Activated T-cell treated with anti-CD3 and anti-CD28 coated beads, Interleukin-2, amount 50 U/mL, for 4 hours (primary cell): ENCODE results near the gene MAP3K5. TPM values are rescaled to one million over a fixed set of nuclear protein-coding genes. Genes with fewer than 3 reads are reported as not detected.
"Not testable (repeated sequence)": the region's sequence is repeated elsewhere in the genome, so short reads cannot be mapped to it uniquely, and the experiment has no call there.

Source experiments
- ATAC-seq, 2 donors: fragments of 200-7000 bp; cut with Tn5 transposase; one replicate each; pipeline ENCODE4 v1.10.0; 2021
- DNase-seq: peaks from one replicate; pipeline ENCODE4 v3.0.0-alpha.2; 2020
- H3K27me3 Mint-ChIP-seq: one replicate; pipeline ENCODE4 v1.8.0; 2021; ENCODE audit warnings: low read depth, mixed read lengths
- H3K36me3 Mint-ChIP-seq: one replicate; pipeline ENCODE4 v1.8.0; 2022; ENCODE audit warnings: mixed read lengths; ENCODE audit not compliant: insufficient read depth
- H3K4me1 Mint-ChIP-seq: one replicate; pipeline ENCODE4 v1.8.0; 2021; ENCODE audit warnings: low read depth, mixed read lengths
- H3K4me3 Mint-ChIP-seq: one replicate; pipeline ENCODE4 v1.8.0; 2021; ENCODE audit warnings: mild to moderate bottlenecking, moderate library complexity, mixed read lengths
- H3K9me3 Mint-ChIP-seq: one replicate; pipeline ENCODE4 v1.8.0; 2021; ENCODE audit warnings: mixed read lengths
- total RNA-seq, 3 donors: library from RNA; stranded (reverse); gene quantifications; one replicate each; pipeline ENCODE4 v1.2.1, GENCODE V29; 2021

Gene MAP3K5
- total RNA-seq, 3 donors from 2014 or later: 5.7 to 10.5 (median 7.9) TPM

DNA sequence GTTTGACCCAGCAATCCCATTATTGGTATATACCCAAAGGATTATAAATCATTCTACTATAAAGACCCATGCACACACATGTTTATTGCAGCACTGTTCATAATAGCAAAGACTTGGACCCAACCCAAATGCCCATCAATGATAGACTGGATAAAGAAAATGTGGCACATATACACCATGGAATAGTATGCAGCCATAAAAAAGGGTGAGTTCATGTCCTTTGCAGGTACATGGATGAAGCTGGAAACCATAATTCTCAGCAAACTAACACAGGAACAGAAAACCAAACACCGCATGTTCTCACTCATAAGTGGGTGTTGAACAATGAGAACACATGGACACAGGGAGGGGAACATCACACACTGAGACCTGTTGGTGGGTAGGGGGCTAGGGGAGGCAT, 104.4 kb downstream of the MAP3K5 start:
- not testable (repeated sequence) for H3K9me3 Mint-ChIP-seq, ATAC-seq, H3K27me3 Mint-ChIP-seq, H3K4me3 Mint-ChIP-seq, H3K4me1 Mint-ChIP-seq, DNase-seq
- peaks cover 33% of the 10 kb centered on the region for H3K36me3 Mint-ChIP-seq

DNA sequence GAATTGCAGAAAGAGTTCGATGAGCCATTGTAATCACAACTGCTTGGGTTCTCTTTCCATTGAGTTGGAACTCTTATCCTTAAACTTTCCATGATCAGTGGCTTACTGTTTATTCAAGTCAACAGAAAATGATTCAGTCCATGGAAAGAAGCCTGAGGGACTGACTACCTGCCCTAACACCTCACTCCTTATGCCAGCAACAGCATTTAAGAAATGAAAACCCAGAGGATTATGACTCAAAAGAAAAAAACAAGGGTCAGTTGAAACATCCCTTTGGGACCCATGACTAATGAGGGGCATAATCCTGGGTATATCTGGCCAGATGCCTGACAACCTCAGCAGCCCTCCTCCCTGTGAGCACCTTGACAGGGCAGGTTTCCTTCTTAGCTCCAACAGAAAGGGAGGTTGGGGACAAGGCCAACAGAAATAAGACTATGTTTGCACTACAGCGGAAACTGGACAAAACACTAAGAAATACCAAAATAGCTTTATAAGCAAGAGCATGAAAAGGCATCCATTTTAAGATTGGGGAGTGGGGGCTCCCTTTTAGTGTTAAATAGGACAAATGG, 106.7 kb downstream of the MAP3K5 start:
- Mint-ChIP-seq H3K36me3 (peaks cover 32% of the 10 kb centered on the region), H3K4me3 (no peak overlapping the region), H3K4me1 (peaks cover 6% of the 10 kb centered on the region), H3K9me3 (no peaks in the 10 kb centered on the region), H3K27me3 (no peaks in the 10 kb centered on the region)
- DNase-seq: no peak
- no peak for ATAC-seq

DNA sequence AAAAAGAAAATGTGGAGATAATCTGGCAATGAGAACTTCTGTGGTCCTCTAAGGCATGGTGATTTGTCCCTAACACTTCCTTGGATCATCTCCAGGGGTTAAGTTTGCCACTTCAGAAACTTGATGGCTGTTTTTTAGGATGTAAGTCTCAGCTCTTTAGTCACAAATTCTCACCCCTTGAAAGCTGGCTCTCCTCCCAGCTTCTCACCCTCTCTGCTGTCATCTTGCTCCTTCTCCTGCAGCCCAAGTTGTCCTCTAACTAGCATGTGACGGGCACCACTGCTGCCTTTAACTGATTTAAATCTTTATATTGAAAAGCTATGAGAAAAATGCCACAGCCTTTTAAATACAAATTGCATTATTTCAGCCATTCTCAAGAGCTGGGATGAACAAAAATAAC, 107.8 kb downstream of the MAP3K5 start:
- Mint-ChIP-seq H3K4me1 (peaks cover 4% of the 10 kb centered on the region), H3K9me3 (no peaks in the 10 kb centered on the region), H3K36me3 (peaks cover 30% of the 10 kb centered on the region), H3K4me3 (no peak overlapping the region), H3K27me3 (no peaks in the 10 kb centered on the region)
- DNase-seq (no peak), ATAC-seq (no peak)

DNA sequence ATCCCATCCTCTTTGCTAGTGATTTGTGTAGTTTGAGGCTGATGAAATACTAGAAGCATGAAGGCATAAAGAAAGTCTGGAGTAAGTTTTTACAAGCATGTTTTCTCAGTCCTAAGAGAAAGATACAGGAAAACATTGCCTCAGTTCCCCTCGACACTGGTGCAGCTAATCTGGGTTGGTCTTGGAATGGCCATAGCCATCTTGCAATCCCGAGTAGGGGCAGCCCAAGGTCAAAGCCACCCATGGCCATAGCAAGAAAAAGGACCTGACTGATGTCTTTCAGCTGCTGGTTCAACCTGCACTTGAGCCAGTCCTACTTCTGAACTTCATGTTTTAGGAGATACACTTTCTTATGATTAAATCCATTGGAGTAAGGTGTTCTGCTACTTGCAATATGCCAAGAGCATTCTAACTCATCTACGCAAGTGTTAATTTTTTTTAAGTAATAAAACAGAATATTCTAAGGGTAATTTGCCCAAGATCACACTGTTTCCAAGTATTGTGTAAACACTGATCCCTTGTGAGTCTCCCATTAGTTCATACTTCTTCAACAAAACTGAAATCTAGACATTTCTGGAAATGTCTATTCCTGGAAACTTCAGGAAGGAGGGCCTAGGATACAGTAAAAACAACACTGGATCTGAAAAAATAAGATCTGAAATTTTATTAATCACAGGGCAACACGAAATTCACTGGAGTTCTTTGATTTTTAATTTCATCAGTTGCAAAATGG, 108.9 kb downstream of the MAP3K5 start:
- Mint-ChIP-seq H3K9me3 (no peaks in the 10 kb centered on the region), H3K4me1 (peaks cover 4% of the 10 kb centered on the region), H3K4me3 (no peak overlapping the region), H3K27me3 (no peaks in the 10 kb centered on the region), H3K36me3 (peaks cover 24% of the 10 kb centered on the region)
- DNase-seq (no peak), ATAC-seq (no peak)

DNA sequence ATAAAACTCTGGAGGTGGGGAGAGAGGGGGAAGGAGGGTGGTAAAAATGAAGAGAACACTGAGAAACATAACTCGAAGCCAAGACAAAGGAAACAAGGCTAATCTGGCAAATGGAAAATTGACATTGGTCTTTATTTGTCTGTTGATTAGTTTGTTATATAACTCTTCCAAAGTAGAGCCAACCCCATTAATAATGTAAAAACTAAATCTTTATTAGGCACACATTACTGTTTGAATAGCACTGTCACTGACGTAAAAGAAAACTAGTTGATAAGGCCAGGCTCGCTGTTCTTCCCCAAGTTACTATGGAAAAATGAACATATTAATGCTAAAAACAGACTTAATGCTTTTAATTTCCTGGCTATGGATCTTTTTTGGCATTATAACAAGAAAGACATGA, 110.0 kb downstream of the MAP3K5 start:
- no peak for ATAC-seq
- Mint-ChIP-seq H3K4me3 (no peak overlapping the region), H3K36me3 (peaks cover 19% of the 10 kb centered on the region), H3K27me3 (no peaks in the 10 kb centered on the region), H3K4me1 (peaks cover 4% of the 10 kb centered on the region), H3K9me3 (no peaks in the 10 kb centered on the region)
- no peak for DNase-seq

DNA sequence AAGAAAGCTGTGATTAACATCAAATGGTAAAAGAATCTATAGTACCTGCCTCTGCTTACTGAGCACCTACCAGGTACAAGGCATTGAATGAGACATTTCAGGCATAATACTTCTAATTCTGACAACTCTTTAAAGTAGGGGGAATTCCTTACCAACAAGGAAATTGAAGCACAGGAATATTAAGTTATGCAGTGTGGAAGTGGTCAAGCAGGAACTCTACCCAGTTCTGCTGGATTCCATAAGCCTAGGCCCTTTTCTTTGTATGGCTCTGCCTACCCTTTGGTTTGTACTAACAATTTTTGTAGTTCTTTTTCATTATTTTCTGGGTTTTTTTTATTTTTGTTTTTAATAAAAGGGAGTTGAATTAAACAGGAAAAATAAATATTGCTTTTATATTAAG, 114.5 kb downstream of the MAP3K5 start:
- Mint-ChIP-seq H3K9me3 (peaks cover 10% of the 10 kb centered on the region), H3K4me3 (no peak overlapping the region), H3K36me3 (peaks cover 32% of the 10 kb centered on the region), H3K4me1 (peaks cover 1% of the 10 kb centered on the region), H3K27me3 (no peaks in the 10 kb centered on the region)
- ATAC-seq (no peak), DNase-seq (no peak)

DNA sequence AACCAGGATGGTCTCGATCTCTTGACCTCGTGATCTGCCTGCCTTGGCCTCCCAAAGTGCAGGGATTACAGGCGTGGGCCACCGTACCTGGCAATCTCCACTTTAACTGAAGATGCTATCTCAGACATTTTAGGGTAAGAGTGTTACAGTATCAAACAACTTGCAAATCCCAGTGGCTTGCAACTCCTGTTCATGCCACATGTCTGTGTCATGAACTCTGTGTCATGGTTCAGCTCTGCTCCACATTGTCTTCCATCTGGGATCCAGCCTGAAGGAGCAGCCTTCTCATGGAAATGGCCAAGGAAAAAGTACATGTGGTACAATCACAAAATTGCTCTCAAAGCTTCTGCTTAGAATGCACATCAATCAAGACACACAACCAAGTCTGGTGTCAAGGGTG, 114.9 kb downstream of the MAP3K5 start:
- no peak for ATAC-seq

DNA sequence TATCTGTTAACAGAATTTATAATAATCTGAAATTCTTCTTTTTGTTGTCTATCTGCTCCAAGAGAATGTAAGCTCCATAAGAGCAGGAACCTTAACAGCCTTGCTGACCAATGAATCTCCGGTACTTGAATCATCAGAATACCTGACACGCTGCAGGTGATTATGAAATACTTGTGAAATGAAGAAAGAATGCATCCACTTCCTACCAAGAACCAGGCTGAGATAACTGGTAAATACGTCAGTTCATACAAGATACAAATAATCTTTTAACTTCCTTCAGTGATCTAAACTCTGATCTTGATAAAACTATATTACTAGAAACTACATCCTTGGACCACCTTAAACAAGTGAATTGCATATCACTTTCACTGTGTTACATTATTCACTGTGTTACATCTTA, 116.2 kb downstream of the MAP3K5 start:
- H3K36me3 Mint-ChIP-seq: peaks cover 28% of the 10 kb centered on the region
- H3K4me3 Mint-ChIP-seq: no peak overlapping the region
- no peaks in the 10 kb centered on the region for H3K27me3 Mint-ChIP-seq
- ATAC-seq (no peak), DNase-seq (no peak)
- peaks cover under 1% of the 10 kb centered on the region for H3K4me1 Mint-ChIP-seq
- H3K9me3 Mint-ChIP-seq: peaks cover 10% of the 10 kb centered on the region

More for the DNA sequence above, 114.9 kb downstream of the MAP3K5 start:
- no peak for DNase-seq
- peaks cover 1% of the 10 kb centered on the region for H3K4me1 Mint-ChIP-seq
- no peaks in the 10 kb centered on the region for H3K27me3 Mint-ChIP-seq
- H3K9me3 Mint-ChIP-seq: peaks cover 10% of the 10 kb centered on the region
- H3K4me3 Mint-ChIP-seq: no peak overlapping the region
- peaks cover 31% of the 10 kb centered on the region for H3K36me3 Mint-ChIP-seq

DNA sequence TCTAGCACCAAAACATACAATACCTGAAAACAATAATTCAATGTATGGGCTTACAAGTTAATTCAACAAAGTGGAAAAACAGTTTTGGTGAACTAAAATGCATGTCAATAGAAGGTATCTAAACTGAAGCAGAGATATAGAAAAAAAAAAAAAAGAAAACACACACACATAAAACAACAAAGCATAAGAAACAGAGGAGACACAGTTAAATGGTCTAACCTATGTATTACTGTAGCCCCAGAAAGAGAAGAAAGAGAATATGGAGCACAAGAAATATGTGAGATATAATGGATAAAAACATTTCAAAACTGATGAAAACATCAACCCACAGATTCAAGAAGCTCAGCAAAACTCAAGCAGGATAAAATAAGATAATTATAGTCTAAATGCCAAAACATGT, 118.7 kb downstream of the MAP3K5 start:
- DNase-seq (no peak), ATAC-seq (no peak)
- H3K27me3 Mint-ChIP-seq: no peaks in the 10 kb centered on the region
- H3K9me3 Mint-ChIP-seq: peaks cover 10% of the 10 kb centered on the region
- H3K36me3 Mint-ChIP-seq: peaks cover 30% of the 10 kb centered on the region
- H3K4me3 Mint-ChIP-seq: no peak overlapping the region
- H3K4me1 Mint-ChIP-seq: no peaks in the 10 kb centered on the region

DNA sequence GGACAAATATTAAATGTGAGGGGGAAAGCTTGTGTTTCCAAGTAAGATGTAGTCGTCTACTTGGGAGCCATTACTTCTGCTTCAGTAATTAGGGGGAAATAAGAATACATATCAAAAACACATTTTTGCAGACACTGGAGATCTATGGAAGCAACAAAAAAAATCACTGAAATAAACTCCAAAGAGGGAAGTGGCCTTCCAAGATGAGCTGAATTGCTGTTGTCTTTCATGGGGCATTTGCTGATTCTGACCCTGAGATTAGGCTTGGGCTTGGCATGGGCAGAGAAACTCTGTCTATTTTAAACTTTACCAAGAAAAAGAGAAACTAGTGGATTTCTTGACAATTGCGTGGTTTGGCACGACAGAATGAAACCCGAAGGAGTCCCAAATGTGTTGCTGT, 120.1 kb downstream of the MAP3K5 start:
- ATAC-seq (no peak), DNase-seq (no peak)
- no peaks in the 10 kb centered on the region for H3K27me3 Mint-ChIP-seq
- peaks cover 10% of the 10 kb centered on the region for H3K9me3 Mint-ChIP-seq
- H3K4me3 Mint-ChIP-seq: no peak overlapping the region
- H3K36me3 Mint-ChIP-seq: peaks cover 31% of the 10 kb centered on the region
- H3K4me1 Mint-ChIP-seq: no peaks in the 10 kb centered on the region

DNA sequence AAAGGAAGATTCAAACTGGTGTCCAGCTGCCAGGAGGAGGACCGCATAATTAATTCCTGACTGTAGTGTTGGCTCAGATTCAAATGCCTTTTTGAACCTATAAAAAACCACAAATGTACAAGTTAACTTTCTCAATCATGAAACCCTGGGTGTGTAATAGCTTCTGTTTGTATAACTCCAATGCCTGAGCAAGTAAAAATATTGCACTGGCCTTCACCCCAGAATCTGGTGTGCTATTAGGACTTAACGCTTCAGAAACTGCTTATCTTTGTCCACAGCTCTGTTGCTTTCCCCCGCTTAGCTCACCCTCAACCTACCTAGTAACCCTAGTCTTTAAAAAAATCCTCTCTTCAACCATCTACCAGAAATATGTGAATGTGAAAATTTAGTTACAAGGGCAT, 123.0 kb downstream of the MAP3K5 start:
- peaks cover 10% of the 10 kb centered on the region for H3K9me3 Mint-ChIP-seq
- H3K4me3 Mint-ChIP-seq: no peak overlapping the region
- peaks cover 23% of the 10 kb centered on the region for H3K36me3 Mint-ChIP-seq
- H3K4me1 Mint-ChIP-seq: no peaks in the 10 kb centered on the region
- ATAC-seq: no peak
- no peaks in the 10 kb centered on the region for H3K27me3 Mint-ChIP-seq
- no peak for DNase-seq

DNA sequence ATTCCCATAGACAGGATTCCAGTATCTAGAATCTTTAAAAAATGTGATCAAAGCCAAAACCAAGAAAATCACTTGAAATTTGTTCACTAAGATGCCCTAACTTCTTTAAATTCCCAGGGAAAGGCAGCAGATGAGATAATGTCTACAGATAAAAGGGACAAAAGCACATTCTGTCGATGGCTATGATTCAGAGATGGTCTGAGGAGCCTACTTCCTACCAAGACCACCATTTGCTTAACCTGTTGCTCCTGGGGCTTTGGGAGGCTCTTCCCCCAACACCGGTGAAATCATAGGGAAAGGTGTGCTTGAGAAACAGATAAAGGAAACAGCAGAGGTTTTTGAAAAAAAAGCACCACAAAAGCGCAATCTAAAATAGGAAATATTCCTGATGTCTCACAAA, 123.7 kb downstream of the MAP3K5 start:
- Mint-ChIP-seq H3K27me3 (no peaks in the 10 kb centered on the region), H3K4me1 (no peaks in the 10 kb centered on the region), H3K9me3 (peaks cover 5% of the 10 kb centered on the region), H3K4me3 (no peak overlapping the region), H3K36me3 (peaks cover 18% of the 10 kb centered on the region)
- ATAC-seq: no peak
- DNase-seq: no peak

DNA sequence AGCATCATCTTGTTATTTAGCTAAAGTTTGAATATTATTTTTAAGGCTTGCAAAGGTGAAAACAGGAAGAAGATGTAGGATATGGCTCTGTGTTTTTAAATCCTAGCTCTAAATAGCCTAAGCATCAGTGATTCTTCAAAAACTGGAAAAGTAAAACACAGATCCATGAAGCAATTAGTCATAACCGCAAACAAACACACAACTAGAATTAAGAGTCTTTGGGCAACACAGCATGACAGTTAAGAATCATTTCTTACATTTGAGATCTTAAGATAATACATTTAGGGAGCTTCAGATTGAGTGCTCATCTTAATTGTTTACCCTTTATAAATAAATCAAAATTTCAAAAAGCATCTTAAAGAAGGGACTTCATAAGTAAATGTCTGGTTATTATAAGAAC, 126.2 kb downstream of the MAP3K5 start:
- Mint-ChIP-seq H3K36me3 (peaks cover 6% of the 10 kb centered on the region), H3K9me3 (no peaks in the 10 kb centered on the region), H3K27me3 (no peaks in the 10 kb centered on the region), H3K4me1 (no peaks in the 10 kb centered on the region), H3K4me3 (no peak overlapping the region)
- no peak for ATAC-seq
- DNase-seq: no peak

DNA sequence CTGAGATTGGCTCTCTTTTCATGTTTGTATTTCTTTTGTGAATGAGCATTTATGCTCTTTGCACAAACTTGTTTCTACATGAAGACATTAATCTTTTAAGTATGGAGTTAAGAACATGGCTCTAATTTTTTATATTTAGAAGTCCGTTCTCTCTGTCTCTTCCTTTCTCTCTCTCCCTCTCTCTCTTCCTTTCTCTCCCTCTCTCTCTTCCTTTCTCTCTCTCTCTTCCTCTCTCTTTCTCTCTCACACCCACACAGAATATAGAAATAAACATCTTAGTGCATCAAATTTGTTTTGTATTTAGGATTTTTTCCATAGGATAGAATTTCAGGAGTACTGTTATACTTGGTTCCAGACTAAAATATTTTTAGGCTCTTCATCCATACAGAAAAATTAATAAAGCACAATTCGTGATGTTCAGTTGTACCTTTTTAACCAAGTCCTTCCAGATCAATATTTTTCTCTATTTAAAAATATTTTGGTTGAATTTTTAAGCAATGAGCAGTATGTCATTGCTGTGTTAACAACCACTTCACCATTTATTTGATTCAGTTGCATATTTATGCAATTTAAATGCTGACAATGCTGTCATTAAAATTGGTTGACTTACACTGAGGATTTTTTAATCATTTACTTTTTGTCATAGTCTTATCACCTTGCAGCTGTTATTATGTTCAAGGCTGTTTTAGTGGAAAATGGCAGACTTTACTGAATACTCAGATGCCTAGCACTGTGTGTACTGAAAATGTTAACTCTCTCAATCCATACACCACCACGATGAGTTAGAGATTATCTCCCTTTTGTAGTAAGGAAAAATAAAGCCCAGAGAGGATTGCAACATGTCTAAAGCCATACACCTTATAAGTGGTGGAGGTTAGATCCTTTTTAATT, 129.7 kb downstream of the MAP3K5 start:
- Mint-ChIP-seq H3K9me3 (no peaks in the 10 kb centered on the region), H3K27me3 (no peaks in the 10 kb centered on the region), H3K4me3 (no peak overlapping the region), H3K36me3 (peaks cover 4% of the 10 kb centered on the region), H3K4me1 (no peaks in the 10 kb centered on the region)
- no peak for ATAC-seq
- no peak for DNase-seq

DNA sequence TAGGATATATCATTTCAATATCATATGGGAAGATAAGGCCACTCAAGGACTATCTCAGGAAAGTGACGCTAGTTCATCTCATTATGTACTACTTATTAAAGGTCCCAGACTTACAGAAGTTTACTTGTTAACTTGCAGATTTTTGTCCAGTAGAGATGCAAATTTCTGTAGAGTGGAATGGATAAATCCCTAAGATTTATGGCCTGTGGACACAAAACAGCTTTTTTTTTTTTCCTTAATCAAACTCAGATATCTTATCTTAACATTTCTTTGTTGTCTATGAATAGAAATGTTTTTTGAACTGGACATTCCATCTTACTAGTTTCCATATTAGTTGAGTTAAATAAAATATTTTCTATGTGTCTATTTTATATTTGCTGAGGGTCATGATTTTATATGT, 131.6 kb downstream of the MAP3K5 start:
- DNase-seq (no peak), ATAC-seq (no peak)
- no peaks in the 10 kb centered on the region for H3K9me3 Mint-ChIP-seq
- H3K27me3 Mint-ChIP-seq: no peaks in the 10 kb centered on the region
- no peaks in the 10 kb centered on the region for H3K4me1 Mint-ChIP-seq
- H3K36me3 Mint-ChIP-seq: peaks cover 10% of the 10 kb centered on the region
- H3K4me3 Mint-ChIP-seq: no peak overlapping the region
